Skin of body (tissue), 2 donors: ENCODE data around the gene NXPH1. TPM values are rescaled to one million over a fixed set of nuclear protein-coding genes. Genes with fewer than 3 reads are reported as not detected.
A peak's percentile ranks its signal among the peaks of the same experiment; 100 is the strongest.
"Not testable (repeated sequence)": the region's sequence is repeated elsewhere in the genome, so short reads cannot be mapped to it uniquely, and the experiment has no call there.

Source experiments
- DNase-seq: peaks from one replicate; lab custom pipeline; 2025; lab: John Stamatoyannopoulos, UW
- total RNA-seq: library from RNA; depleted of rRNA; stranded (reverse); fragments of >200 nt; gene quantifications from one replicate; pipeline ENCODE4 v1.2.3, GENCODE V29; 2014

The NXPH1 gene
- total RNA-seq, 1 donor from 2014 or later, result 0.10 TPM

- no peak for DNase-seq
These were observed 251.0 kb downstream of the NXPH1 start for GRCh38 chr7:8684426-8684825.

- no peak for DNase-seq
These were observed 266.6 kb downstream of the NXPH1 start for GRCh38 chr7:8699875-8700624.

GRCh38 chr7:8702807-8703206 is 269.4 kb downstream of the NXPH1 start:
- DNase-seq, result no peak

GRCh38 chr7:8710124-8710523 is 276.7 kb downstream of the NXPH1 start:
- DNase-seq, result no peak

- DNase-seq, result no peak
These were observed 281.4 kb downstream of the NXPH1 start for GRCh38 chr7:8714791-8715190.

- no peak for DNase-seq
These were observed 285.7 kb downstream of the NXPH1 start for GRCh38 chr7:8719102-8719501.

GRCh38 chr7:8724080-8724718 is 290.8 kb downstream of the NXPH1 start:
- DNase-seq, result peak; percentile 1

GRCh38 chr7:8731756-8732155 is 298.3 kb downstream of the NXPH1 start:
- DNase-seq, result not testable (repeated sequence)

- no peak for DNase-seq
These were observed 306.4 kb downstream of the NXPH1 start for GRCh38 chr7:8739837-8740236.

GRCh38 chr7:8742837-8743236 is 309.4 kb downstream of the NXPH1 start:
- no peak for DNase-seq

GRCh38 chr7:8747338-8747737 is 313.9 kb downstream of the NXPH1 start:
- no peak for DNase-seq

GRCh38 chr7:8751557-8752231 is 318.3 kb downstream of the NXPH1 start:
- no peak for DNase-seq

- no peak for DNase-seq
These were observed 319.9 kb downstream of the NXPH1 start for GRCh38 chr7:8753355-8753754.

- DNase-seq, result no peak
These were observed 328.3 kb downstream of the NXPH1 start for GRCh38 chr7:8761731-8762130.

- DNase-seq, result no peak
These were observed 329.4 kb downstream of the NXPH1 start for GRCh38 chr7:8762803-8763202.

- DNase-seq, result no peak
These were observed 332.0 kb downstream of the NXPH1 start for GRCh38 chr7:8765374-8765773.

- no peak for DNase-seq
These were observed 340.1 kb downstream of the NXPH1 start for GRCh38 chr7:8773518-8773917.

- no peak for DNase-seq
These were observed 345.1 kb downstream of the NXPH1 start for GRCh38 chr7:8778459-8778858.

- DNase-seq, result no peak
These were observed 347.8 kb downstream of the NXPH1 start for GRCh38 chr7:8781166-8781565.

- DNase-seq, result no peak
These were observed 349.8 kb downstream of the NXPH1 start for GRCh38 chr7:8783229-8783628.

- no peak for DNase-seq
These were observed 351.7 kb downstream of the NXPH1 start for GRCh38 chr7:8785081-8785480.

- no peak for DNase-seq
These were observed 367.6 kb downstream of the NXPH1 start for GRCh38 chr7:8800986-8801385.
